WI38 (cell line): ENCODE data around the gene WAC.

Experiments
- H3K4me3 ChIP-seq: 2 replicates; pipeline ENCODE4 v1.5.1; 2011; ENCODE audit warnings: low read depth, mild to moderate bottlenecking, control low read depth, low read length
- TF ChIP-seq, protein P1 (sequence below): IDR thresholded peaks from 2 replicates; pipeline ENCODE4 v1.5.1; 2012; ENCODE audit warnings: low read depth, mild to moderate bottlenecking, control low read depth, low read length

WAC gene

DNA sequence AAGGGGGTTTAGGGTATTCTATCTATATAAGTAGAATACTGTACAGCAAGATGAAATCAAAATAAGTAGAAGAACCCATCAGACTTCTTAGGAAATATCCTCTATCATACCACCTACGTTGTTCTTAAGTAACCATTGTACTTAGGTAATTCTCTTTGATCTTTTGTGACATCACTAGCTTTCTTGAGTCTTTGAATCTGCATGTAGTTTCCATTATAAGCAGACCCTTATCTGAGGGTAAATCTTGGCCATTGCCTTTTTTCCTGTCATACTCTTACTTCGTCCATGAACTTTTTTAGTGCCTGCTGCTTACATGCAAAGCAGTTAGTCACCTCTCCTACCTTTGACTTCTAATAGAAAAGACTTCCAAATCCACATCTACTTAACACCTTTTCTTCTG lies 49.0 kb downstream of the WAC start:
- TF ChIP-seq, protein P1, sequence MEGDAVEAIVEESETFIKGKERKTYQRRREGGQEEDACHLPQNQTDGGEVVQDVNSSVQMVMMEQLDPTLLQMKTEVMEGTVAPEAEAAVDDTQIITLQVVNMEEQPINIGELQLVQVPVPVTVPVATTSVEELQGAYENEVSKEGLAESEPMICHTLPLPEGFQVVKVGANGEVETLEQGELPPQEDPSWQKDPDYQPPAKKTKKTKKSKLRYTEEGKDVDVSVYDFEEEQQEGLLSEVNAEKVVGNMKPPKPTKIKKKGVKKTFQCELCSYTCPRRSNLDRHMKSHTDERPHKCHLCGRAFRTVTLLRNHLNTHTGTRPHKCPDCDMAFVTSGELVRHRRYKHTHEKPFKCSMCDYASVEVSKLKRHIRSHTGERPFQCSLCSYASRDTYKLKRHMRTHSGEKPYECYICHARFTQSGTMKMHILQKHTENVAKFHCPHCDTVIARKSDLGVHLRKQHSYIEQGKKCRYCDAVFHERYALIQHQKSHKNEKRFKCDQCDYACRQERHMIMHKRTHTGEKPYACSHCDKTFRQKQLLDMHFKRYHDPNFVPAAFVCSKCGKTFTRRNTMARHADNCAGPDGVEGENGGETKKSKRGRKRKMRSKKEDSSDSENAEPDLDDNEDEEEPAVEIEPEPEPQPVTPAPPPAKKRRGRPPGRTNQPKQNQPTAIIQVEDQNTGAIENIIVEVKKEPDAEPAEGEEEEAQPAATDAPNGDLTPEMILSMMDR: no peak
- no peak overlapping the region for H3K4me3 ChIP-seq

DNA sequence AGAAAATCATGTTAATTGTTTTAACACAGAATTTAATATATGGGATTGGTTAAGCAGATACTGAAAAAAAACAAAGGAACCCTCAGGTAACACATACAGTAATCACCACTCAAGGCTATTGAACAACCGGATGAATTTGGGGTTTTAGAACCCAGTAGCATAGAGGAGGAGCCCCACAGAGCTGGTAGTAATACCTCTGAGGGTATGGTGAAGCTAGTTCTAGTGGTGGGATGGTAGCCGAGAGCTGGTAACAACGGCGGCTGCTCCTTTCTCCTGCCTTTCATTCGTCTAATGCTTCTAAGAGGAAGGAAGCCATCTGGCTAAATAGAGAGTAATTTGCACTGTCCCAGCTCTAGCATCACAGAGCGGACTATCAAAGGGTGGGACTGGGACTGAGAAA lies 52.2 kb downstream of the WAC start:
- TF ChIP-seq, protein P1: no peak
- H3K4me3 ChIP-seq: no peak overlapping the region

- H3K4me3 ChIP-seq: no peak overlapping the region
- TF ChIP-seq, protein P1: no peak
These were observed 53.3 kb downstream of the WAC start for GRCh38 chr10:28586176-28586575.

DNA sequence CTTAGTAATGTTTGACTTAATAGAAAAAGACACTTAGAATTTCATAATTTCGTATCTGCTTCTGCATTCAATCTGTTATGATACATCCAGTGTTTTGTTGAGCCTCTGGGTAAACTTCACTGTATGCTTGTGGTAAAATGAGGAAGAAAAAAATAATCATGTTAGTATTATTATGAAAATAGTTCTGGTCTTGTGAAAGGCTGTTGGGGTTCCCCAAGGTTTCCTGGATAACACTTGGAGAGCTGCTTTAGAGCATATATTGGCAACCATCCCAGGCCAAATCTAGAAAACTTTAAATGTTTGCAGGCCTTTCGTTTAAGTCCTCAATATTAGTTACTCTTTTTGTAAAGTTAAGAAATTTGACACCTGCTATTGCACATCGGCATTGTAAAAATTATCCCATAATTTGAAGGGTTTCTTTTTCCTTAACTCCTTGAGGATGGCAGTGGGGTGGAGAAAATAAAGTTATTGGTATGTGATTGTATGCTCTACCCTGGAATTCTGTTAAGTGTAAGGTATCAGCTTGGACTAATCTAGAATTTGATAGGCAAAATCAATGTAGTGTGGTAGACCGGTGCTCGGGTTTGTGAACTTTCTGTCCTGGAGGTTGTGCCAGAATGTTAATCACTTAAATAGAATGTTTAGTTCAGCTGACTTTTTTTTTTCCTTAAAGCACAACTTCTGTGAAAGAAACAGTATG lies 54.5 kb downstream of the WAC start:
- H3K4me3 ChIP-seq: no peak overlapping the region
- TF ChIP-seq, protein P1: no peak

- H3K4me3 ChIP-seq: no peak overlapping the region
- TF ChIP-seq, protein P1: peak; percentile 30; the same call in 1 of the 2 replicates
These were observed 55.0 kb downstream of the WAC start for GRCh38 chr10:28587970-28588290.

DNA sequence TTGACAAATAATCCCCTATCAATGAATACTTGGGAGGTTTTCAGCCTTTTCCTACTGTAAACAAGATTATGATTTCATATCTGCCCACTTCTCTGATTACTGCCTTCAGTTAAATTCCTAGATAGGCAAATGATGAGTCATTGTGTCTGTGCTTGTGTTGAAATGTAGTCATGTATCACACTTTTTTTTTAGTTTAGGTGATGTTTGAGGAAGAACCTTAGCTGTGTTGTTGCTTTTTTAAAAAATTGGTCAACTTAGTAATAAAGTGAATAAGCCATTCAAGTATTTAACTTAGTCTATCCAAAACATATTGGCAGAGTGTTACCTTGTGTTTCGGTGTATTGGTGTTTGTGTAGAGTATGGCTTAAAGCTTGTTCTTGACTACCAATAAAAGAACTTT lies 60.0 kb downstream of the WAC start:
- TF ChIP-seq, protein P1: no peak

DNA sequence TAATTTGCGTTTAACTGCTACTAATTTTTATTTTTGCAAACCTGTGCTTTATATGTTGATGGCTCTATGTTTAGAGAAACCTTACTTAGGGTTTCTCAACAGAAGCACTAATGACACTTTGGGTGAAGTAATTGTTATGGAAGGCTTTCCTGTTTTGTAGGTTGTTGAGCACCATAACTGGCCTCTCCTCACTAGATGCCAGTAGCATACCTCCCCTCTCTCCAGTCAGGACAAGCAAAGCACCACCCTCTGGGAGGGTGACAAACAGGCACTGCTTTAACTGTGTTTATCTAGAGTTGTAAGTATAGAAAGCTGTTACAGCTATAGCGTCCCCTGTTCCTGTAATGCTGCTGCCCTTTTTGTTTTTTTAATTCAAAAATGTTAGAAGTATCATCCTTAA lies 60.9 kb downstream of the WAC start:
- TF ChIP-seq, protein P1: no peak

More for the DNA sequence above, 60.0 kb downstream of the WAC start:
- no peak overlapping the region for H3K4me3 ChIP-seq

More for the DNA sequence above, 60.9 kb downstream of the WAC start:
- no peak overlapping the region for H3K4me3 ChIP-seq
